Measurements from ENCODE around the gene FLNC. TPM values are rescaled to one million over a fixed set of nuclear protein-coding genes. Genes with fewer than 3 reads are reported as not detected.

FLNC gene
- polyA plus RNA-seq, 1 donor from 2014 or later, result 0.36 TPM

DNA sequence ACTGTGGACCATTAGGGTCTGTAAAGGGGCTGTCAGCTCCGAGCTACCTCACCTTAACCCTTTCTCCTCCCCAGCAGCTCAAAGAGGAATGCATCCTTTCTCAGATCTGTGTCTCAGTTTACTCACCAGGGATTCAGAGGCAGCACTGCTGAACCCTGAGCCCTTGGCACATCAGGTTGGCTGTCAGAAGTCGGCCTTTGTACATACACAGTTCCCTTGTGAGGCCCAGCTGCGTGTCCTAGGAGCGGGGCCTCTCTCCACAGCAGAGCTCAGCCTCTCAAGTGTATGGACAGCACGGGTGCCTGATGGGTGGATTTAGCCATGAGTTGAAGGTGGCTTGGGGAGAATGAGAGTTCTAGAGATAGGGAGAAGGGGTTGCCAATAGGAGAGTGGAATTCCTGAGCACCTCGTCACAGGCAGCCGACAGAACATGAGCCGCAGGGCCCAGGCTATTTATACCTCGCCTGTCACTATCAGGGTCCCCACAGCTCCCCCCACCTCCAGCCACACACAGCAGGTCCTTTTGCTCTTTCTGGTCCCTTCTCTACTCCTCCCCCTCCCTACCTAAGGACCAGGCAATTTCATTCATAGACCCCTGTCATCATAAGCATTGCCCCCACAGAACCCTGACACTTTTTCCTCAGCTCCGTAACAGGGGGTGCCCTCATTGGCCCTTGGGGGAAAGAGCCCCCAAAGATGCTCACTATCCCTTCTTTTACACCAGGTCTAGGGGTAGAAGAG lies 2.1 kb upstream of the FLNC start:
- H3K9me3 ChIP-seq (ENCODE audit: low read length), result no peaks in the 10 kb centered on the region
- H4K20me1 ChIP-seq (ENCODE audit: insufficient read depth), result no peaks in the 10 kb centered on the region
- no peak overlapping the region for H3K4me3 ChIP-seq (ENCODE audit: low read length)
- peak overlapping the region; percentile 3 for H3K9ac ChIP-seq (ENCODE audit: low read length)
- H3K27me3 ChIP-seq (ENCODE audit: insufficient read depth, low read depth, low read length), result peaks cover 25% of the 10 kb centered on the region
- H3F3A ChIP-seq (ENCODE audit: insufficient read depth, low read length, poor library complexity, severe bottlenecking), result no peaks in the 10 kb centered on the region
- H2AFZ ChIP-seq (ENCODE audit: low read depth, low read length), result no peak overlapping the region
- no peaks in the 10 kb centered on the region for H3K9me2 ChIP-seq (ENCODE audit: insufficient read depth, low read length)
- no peaks in the 10 kb centered on the region for H3K79me2 ChIP-seq (replicated peaks; ENCODE audit: insufficient read depth, low read length)
- no peak for TF ChIP-seq TAF1 (IDR thresholded peaks at IDR 0.05; ENCODE audit: low read depth)
- no peak for TF ChIP-seq POLR2AphosphoS5 (IDR thresholded peaks at IDR 0.05)
- TF ChIP-seq SMC3 (conservative IDR thresholded peaks at IDR 0.05; ENCODE audit: poor library complexity), result no peak
- TF ChIP-seq MXI1 (conservative IDR thresholded peaks at IDR 0.05; ENCODE audit: poor library complexity, severe bottlenecking), result no peak
- TF ChIP-seq, protein P1, sequence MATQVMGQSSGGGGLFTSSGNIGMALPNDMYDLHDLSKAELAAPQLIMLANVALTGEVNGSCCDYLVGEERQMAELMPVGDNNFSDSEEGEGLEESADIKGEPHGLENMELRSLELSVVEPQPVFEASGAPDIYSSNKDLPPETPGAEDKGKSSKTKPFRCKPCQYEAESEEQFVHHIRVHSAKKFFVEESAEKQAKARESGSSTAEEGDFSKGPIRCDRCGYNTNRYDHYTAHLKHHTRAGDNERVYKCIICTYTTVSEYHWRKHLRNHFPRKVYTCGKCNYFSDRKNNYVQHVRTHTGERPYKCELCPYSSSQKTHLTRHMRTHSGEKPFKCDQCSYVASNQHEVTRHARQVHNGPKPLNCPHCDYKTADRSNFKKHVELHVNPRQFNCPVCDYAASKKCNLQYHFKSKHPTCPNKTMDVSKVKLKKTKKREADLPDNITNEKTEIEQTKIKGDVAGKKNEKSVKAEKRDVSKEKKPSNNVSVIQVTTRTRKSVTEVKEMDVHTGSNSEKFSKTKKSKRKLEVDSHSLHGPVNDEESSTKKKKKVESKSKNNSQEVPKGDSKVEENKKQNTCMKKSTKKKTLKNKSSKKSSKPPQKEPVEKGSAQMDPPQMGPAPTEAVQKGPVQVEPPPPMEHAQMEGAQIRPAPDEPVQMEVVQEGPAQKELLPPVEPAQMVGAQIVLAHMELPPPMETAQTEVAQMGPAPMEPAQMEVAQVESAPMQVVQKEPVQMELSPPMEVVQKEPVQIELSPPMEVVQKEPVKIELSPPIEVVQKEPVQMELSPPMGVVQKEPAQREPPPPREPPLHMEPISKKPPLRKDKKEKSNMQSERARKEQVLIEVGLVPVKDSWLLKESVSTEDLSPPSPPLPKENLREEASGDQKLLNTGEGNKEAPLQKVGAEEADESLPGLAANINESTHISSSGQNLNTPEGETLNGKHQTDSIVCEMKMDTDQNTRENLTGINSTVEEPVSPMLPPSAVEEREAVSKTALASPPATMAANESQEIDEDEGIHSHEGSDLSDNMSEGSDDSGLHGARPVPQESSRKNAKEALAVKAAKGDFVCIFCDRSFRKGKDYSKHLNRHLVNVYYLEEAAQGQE (IDR thresholded peaks at IDR 0.05; ENCODE audit: borderline replicate concordance), result no peak
- no peak for TF ChIP-seq CTCF (IDR thresholded peaks at IDR 0.05; ENCODE audit: poor library complexity, severe bottlenecking)
- no peak for TF ChIP-seq EP300 (conservative IDR thresholded peaks at IDR 0.05; ENCODE audit: poor library complexity, severe bottlenecking)
- no peak for TF ChIP-seq EZH2 (IDR thresholded peaks at IDR 0.05; ENCODE audit: borderline replicate concordance, insufficient read depth, low read length, poor library complexity, severe bottlenecking)
- no peak for TF ChIP-seq RAD21 (conservative IDR thresholded peaks at IDR 0.05)
- H3K4me2 ChIP-seq (ENCODE audit: low read length), result no peak overlapping the region
- H3K36me3 ChIP-seq (ENCODE audit: insufficient read depth, low read length), result no peaks in the 10 kb centered on the region
- no peak overlapping the region for H3K27ac ChIP-seq (ENCODE audit: low read length)

GRCh38 chr7:128829391-128830166 lies 627 bp upstream of the FLNC start:
- H3K27me3 ChIP-seq (ENCODE audit: insufficient read depth, low read depth, low read length), result peaks cover 25% of the 10 kb centered on the region
- H3F3A ChIP-seq (ENCODE audit: insufficient read depth, low read length, poor library complexity, severe bottlenecking), result no peaks in the 10 kb centered on the region
- no peak overlapping the region for H3K27ac ChIP-seq (ENCODE audit: low read length)
- H3K9ac ChIP-seq (ENCODE audit: low read length), result no peak overlapping the region
- H3K4me3 ChIP-seq (ENCODE audit: low read length), result no peak overlapping the region
- H4K20me1 ChIP-seq (ENCODE audit: insufficient read depth), result no peaks in the 10 kb centered on the region
- H3K4me2 ChIP-seq (ENCODE audit: low read length), result no peak overlapping the region
- no peaks in the 10 kb centered on the region for H3K9me2 ChIP-seq (ENCODE audit: insufficient read depth, low read length)
- H2AFZ ChIP-seq (ENCODE audit: low read depth, low read length), result no peak overlapping the region
- TF ChIP-seq CTCF (IDR thresholded peaks at IDR 0.05; ENCODE audit: poor library complexity, severe bottlenecking) (no peak), MXI1 (conservative IDR thresholded peaks at IDR 0.05; ENCODE audit: poor library complexity, severe bottlenecking) (no peak), RAD21 (conservative IDR thresholded peaks at IDR 0.05) (no peak), TAF1 (IDR thresholded peaks at IDR 0.05; ENCODE audit: low read depth) (no peak), POLR2AphosphoS5 (IDR thresholded peaks at IDR 0.05) (no peak), EP300 (conservative IDR thresholded peaks at IDR 0.05; ENCODE audit: poor library complexity, severe bottlenecking) (no peak), EZH2 (IDR thresholded peaks at IDR 0.05; ENCODE audit: borderline replicate concordance, insufficient read depth, low read length, poor library complexity, severe bottlenecking) (no peak), SMC3 (conservative IDR thresholded peaks at IDR 0.05; ENCODE audit: poor library complexity) (no peak)
- TF ChIP-seq, protein P1 (IDR thresholded peaks at IDR 0.05; ENCODE audit: borderline replicate concordance), result no peak
- no peaks in the 10 kb centered on the region for H3K79me2 ChIP-seq (replicated peaks; ENCODE audit: insufficient read depth, low read length)
- no peaks in the 10 kb centered on the region for H3K36me3 ChIP-seq (ENCODE audit: insufficient read depth, low read length)
- H3K9me3 ChIP-seq (ENCODE audit: low read length), result no peaks in the 10 kb centered on the region
